PFSK-1 (cell line): Measurements from ENCODE around the gene SETDB2.

Experiments used
- FOXP2 ChIP-seq: optimal IDR thresholded peaks from 2 replicates; pipeline ENCODE3; 2011; ENCODE audit warnings: borderline replicate concordance, control low read depth, inconsistent platforms; ENCODE audit not compliant: insufficient read depth; ENCODE audit errors: extremely low read length, extremely low read depth
- POLR2AphosphoS5 ChIP-seq: IDR thresholded peaks from 2 replicates; pipeline ENCODE4 v1.6.1; 2012; ENCODE audit warnings: low read depth, mild to moderate bottlenecking, control low read depth, low read length, moderate library complexity
- REST ChIP-seq, 2 experiments: IDR thresholded peaks; 2 replicates each; pipeline versions ENCODE4 v1.6.1 to v1.8.0; 2011 to 2012; ENCODE audit warnings: low read depth in 2 of 2, low read length in 2 of 2, control low read depth in 1 of 2, inconsistent platforms in 1 of 2, mild to moderate bottlenecking in 1 of 2, moderate library complexity in 1 of 2; ENCODE audit not compliant: insufficient read depth in 1 of 2
- SIN3A ChIP-seq: IDR thresholded peaks from 2 replicates; pipeline ENCODE4 v1.6.1; 2012; ENCODE audit warnings: mild to moderate bottlenecking, low read length, moderate library complexity, borderline replicate concordance; ENCODE audit not compliant: insufficient read depth
- TAF1 ChIP-seq: IDR thresholded peaks from 2 replicates; pipeline ENCODE4 v1.6.1; 2012; ENCODE audit warnings: low read length, control low read depth, borderline replicate concordance; ENCODE audit not compliant: insufficient read depth

Gene SETDB2

DNA sequence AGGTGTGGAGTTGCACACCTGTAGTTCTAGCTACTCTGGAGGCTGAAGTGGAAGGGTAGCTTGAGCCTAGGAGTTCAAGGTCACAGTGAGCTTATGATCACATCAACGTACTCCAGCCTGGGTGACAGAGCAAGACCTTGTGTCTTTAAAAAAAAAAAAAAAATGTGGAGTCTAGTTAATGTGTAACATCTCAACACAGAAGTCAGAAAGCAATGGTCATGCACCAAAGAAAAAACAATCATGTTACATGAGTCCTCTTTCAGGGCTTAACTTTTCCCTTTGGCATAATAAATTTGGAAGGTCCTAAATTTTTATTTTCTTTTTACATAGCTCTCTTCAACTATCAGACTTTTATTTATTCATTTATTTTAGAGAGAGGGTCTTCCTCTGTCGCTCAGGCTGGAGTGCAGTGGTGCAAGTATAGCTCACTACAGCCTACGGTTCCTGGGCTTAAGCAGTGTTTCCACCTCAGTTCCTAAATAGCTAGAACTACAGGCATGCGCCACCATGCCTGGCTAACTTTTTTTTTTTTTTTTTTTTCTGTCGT, 22.3 kb downstream of the SETDB2 start:
- TF ChIP-seq FOXP2 (no peak), REST (IDR thresholded peaks at IDR 0.05; ENCODE audit: insufficient read depth in 1 of 2, low read depth in 2 of 2, low read length in 2 of 2) (no peak), SIN3A (no peak), TAF1 (no peak), POLR2AphosphoS5 (no peak)

GRCh38 chr13:49472186-49472585, 28.1 kb downstream of the SETDB2 start:
- no peak for TF ChIP-seq REST (IDR thresholded peaks at IDR 0.05; ENCODE audit: insufficient read depth in 1 of 2, low read depth in 2 of 2, low read length in 2 of 2)
- TF ChIP-seq TAF1: no peak
- TF ChIP-seq FOXP2: no peak
- no peak for TF ChIP-seq SIN3A
- no peak for TF ChIP-seq POLR2AphosphoS5

DNA sequence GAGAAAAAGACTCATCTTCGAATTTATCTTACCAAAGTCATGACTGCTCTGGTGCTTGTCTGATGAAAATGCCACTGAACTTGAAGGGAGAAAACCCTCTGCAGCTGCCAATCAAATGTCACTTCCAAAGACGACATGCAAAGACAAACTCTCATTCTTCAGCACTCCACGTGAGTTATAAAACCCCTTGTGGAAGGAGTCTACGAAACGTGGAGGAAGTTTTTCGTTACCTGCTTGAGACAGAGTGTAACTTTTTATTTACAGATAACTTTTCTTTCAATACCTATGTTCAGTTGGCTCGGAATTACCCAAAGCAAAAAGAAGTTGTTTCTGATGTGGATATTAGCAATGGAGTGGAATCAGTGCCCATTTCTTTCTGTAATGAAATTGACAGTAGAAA, 32.5 kb downstream of the SETDB2 start:
- no peak for TF ChIP-seq FOXP2
- no peak for TF ChIP-seq SIN3A
- TF ChIP-seq TAF1: no peak
- TF ChIP-seq POLR2AphosphoS5: no peak
- TF ChIP-seq REST (IDR thresholded peaks at IDR 0.05; ENCODE audit: insufficient read depth in 1 of 2, low read depth in 2 of 2, low read length in 2 of 2): no peak

DNA sequence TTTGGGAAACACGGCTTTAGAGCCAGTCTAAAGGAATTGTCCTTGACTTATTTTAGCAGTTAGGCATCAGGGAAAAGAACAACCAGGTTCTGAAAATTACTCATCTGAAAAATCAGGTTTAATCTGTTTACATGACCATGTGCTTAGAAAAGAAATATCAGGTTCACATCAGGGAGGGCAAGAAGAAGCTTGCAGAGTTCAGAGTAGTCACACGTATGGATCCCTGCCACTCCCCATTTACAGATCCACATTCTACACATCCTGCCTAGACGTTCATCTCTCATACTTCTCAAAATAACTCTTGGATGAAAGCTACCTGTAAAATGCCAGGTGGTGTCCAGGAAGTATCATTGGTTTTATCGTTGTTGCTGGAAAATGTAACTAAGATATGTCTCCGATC, 37.7 kb downstream of the SETDB2 start:
- TF ChIP-seq SIN3A (no peak), FOXP2 (no peak), POLR2AphosphoS5 (no peak), REST (IDR thresholded peaks at IDR 0.05; ENCODE audit: insufficient read depth in 1 of 2, low read depth in 2 of 2, low read length in 2 of 2) (no peak), TAF1 (no peak)

- TF ChIP-seq REST (IDR thresholded peaks at IDR 0.05; ENCODE audit: insufficient read depth in 1 of 2, low read depth in 2 of 2, low read length in 2 of 2): no peak
- no peak for TF ChIP-seq TAF1
- TF ChIP-seq SIN3A: no peak
- TF ChIP-seq FOXP2: no peak
- TF ChIP-seq POLR2AphosphoS5: no peak
These were observed 44.5 kb downstream of the SETDB2 start for GRCh38 chr13:49488563-49488962.
